Left colon (tissue), 2 donors: Measurements from ENCODE around the gene ZMIZ1. TPM values are rescaled to one million over a fixed set of nuclear protein-coding genes. Genes with fewer than 3 reads are reported as not detected.

Source experiments
- ATAC-seq: fragments of 200-7000 bp; cut with Tn5 transposase; one replicate; pipeline ENCODE4 v1.9.1; 2020; ENCODE audit warnings: mild to moderate bottlenecking, moderate library complexity
- DNase-seq, 2 donors: peaks; one replicate each; pipeline ENCODE4 v3.0.0-alpha.2; 2020
- intact Hi-C, 2 donors: fragments of 100-400 bp; cut with DNase I in 1 of 2; cut with micrococcal nuclease in 1 of 2; formaldehyde crosslinking; loops; one replicate each; pipeline versions ENCODE4 v1.11.2 to v1.14.0; 2022; cut with DNase I, micrococcal nuclease
- total RNA-seq, 2 donors: library from RNA; stranded (reverse); fragmentation: NEBNext Ultra II Directional; extraction: Animal tissue kit (Norgen Biotek cat#: 25700); gene quantifications; one replicate each; pipeline ENCODE4 v1.2.1, GENCODE V29; 2021
- donor health status: DM: no; HTN: no; CAD: no.
- donor health status: DM: yes; HTN: yes; CAD: no.

Gene ZMIZ1
- total RNA-seq, 2 donors from 2014 or later = 50.7 to 63.9 TPM

GRCh38 chr10:79059859-79060379, 8.8 kb upstream of the ZMIZ1 start:
- peak; percentile 29 for ATAC-seq
- intact Hi-C loops = no loop called here
- peak; percentile 39 to 51 for DNase-seq

GRCh38 chr10:79060641-79061255, 8.0 kb upstream of the ZMIZ1 start:
- peak; percentile 10 to 11 for DNase-seq
- ATAC-seq = no peak
- intact Hi-C loops = no loop called here

GRCh38 chr10:79061441-79062315, 7.1 kb upstream of the ZMIZ1 start:
- intact Hi-C loops = no loop called here
- ATAC-seq (no peak), DNase-seq (peak; percentile 11 to 21)

GRCh38 chr10:79063071-79063491, 5.7 kb upstream of the ZMIZ1 start:
- no peak for ATAC-seq
- intact Hi-C loops = no loop called here
- peak; percentile 6 to 25 for DNase-seq

GRCh38 chr10:79063661-79064492, 4.9 kb upstream of the ZMIZ1 start:
- ATAC-seq (peak; percentile 51), DNase-seq (peak; percentile 63 to 66)
- intact Hi-C loops = no loop called here

- ATAC-seq = no peak
- intact Hi-C loops = no loop called here
- peak; percentile 18 to 26 for DNase-seq
Observed at GRCh38 chr10:79065091-79065551, 3.6 kb upstream of the ZMIZ1 start.

GRCh38 chr10:79065853-79066252, 2.9 kb upstream of the ZMIZ1 start:
- no peak for ATAC-seq
- intact Hi-C loops = no loop called here
- peak; percentile 19 to 21 for DNase-seq

- intact Hi-C loops = no loop called here
- no peak for ATAC-seq
- DNase-seq = no peak
Observed at GRCh38 chr10:79066411-79067240, 2.1 kb upstream of the ZMIZ1 start.

- DNase-seq = peak; percentile 86 to 92
- intact Hi-C loops = no loop called here
- peak; percentile 22 for ATAC-seq
Observed at GRCh38 chr10:79067241-79068202, 1.2 kb upstream of the ZMIZ1 start.

GRCh38 chr10:79068203-79068561, 584 bp upstream of the ZMIZ1 start:
- DNase-seq (peak in 1 of 2 donors; percentile 54), ATAC-seq (no peak)
- intact Hi-C loops = no loop called here

- intact Hi-C loops = no loop called here
- DNase-seq (peak in 1 of 2 donors; percentile 74), ATAC-seq (peak; percentile 6)
Observed at GRCh38 chr10:79069325-79070080, 737 bp downstream of the ZMIZ1 start.

- peak in 1 of 2 donors; percentile 72 for DNase-seq
- peak; percentile 23 for ATAC-seq
- intact Hi-C loops = no loop called here
Observed at GRCh38 chr10:79070081-79070605, 1.4 kb downstream of the ZMIZ1 start.

GRCh38 chr10:79070606-79071395, 2.0 kb downstream of the ZMIZ1 start:
- DNase-seq (peak; percentile 89 to 97), ATAC-seq (peak; percentile 63)
- intact Hi-C loops = no loop called here

- intact Hi-C loops = no loop called here
- no peak for ATAC-seq
- no peak for DNase-seq
Observed at GRCh38 chr10:79071396-79071923, 2.7 kb downstream of the ZMIZ1 start.

- no peak for ATAC-seq
- intact Hi-C loops = no loop called here
Observed at GRCh38 chr10:79072041-79072441, 3.3 kb downstream of the ZMIZ1 start.

More at GRCh38 chr10:79072041-79072441, 3.3 kb downstream of the ZMIZ1 start:
- DNase-seq = no peak
